ENCODE measurements around the gene SLC4A8.

SLC4A8 gene

GRCh38 chr12:51517800-51518199 lies 93.2 kb downstream of the SLC4A8 start:
- Histone ChIP-seq H3K4ac (ENCODE audit: low read depth in 1 of 2, low read length in 2 of 2) (no peak overlapping the region), H3K18ac (ENCODE audit: low read depth in 1 of 2, low read length in 2 of 2) (no peak overlapping the region), H3K23ac (ENCODE audit: low read length in 2 of 2) (no peak overlapping the region), H3K79me1 (replicated peaks; ENCODE audit: low read length, poor library complexity, severe bottlenecking) (no peaks in the 10 kb centered on the region), H2AFZ (ENCODE audit: low read depth, low read length) (no peak overlapping the region), H4K91ac (ENCODE audit: low read length) (no peak overlapping the region), H3K36me3 (ENCODE audit: control insufficient read depth in 1 of 2, insufficient read depth in 2 of 2, low read depth in 1 of 2, low read length in 2 of 2) (no peaks in the 10 kb centered on the region), H3K4me3 (ENCODE audit: insufficient read depth in 1 of 2, low read depth in 1 of 2, low read length in 2 of 2) (no peak overlapping the region), H2BK12ac (ENCODE audit: low read length in 2 of 2) (no peak overlapping the region), H4K8ac (ENCODE audit: low read length) (no peak overlapping the region), H3K9me3 (ENCODE audit: control insufficient read depth, low read length) (no peaks in the 10 kb centered on the region), H3K9ac (ENCODE audit: low read length) (no peak overlapping the region), H2BK120ac (ENCODE audit: low read depth, low read length) (no peak overlapping the region), H3K4me1 (ENCODE audit: control insufficient read depth, insufficient read depth, low read depth, low read length) (no peaks in the 10 kb centered on the region), H3K4me2 (ENCODE audit: low read length, poor library complexity, severe bottlenecking) (no peak overlapping the region), H2BK15ac (ENCODE audit: low read depth, poor library complexity, severe bottlenecking) (no peak overlapping the region), H2AK5ac (ENCODE audit: low read length, severe bottlenecking) (no peak overlapping the region), H3K27ac (ENCODE audit: low read length, poor library complexity, severe bottlenecking) (no peak overlapping the region), H3K14ac (ENCODE audit: low read length in 2 of 2) (no peak overlapping the region), H3K27me3 (ENCODE audit: control insufficient read depth in 1 of 2, insufficient read depth in 1 of 2, low read length in 2 of 2) (peaks cover 45 to 59% of the 10 kb centered on the region in 2 experiments), H2BK5ac (ENCODE audit: low read depth, low read length, poor library complexity, severe bottlenecking) (no peak overlapping the region)
- no peak for DNase-seq
- WGBS: 49% methylated on average over 4 of the region's 6 CpGs

GRCh38 chr12:51519755-51520154 lies 95.1 kb downstream of the SLC4A8 start:
- H3K79me1 ChIP-seq (replicated peaks; ENCODE audit: low read length, poor library complexity, severe bottlenecking): no peaks in the 10 kb centered on the region
- no peak overlapping the region for H2BK5ac ChIP-seq (ENCODE audit: low read depth, low read length, poor library complexity, severe bottlenecking)
- DNase-seq: no peak
- 75% methylated on average over 2 of the region's 2 CpGs for WGBS
- no peaks in the 10 kb centered on the region for H3K9me3 ChIP-seq (ENCODE audit: control insufficient read depth, low read length)
- H3K14ac ChIP-seq (ENCODE audit: low read length in 2 of 2): no peak overlapping the region
- H3K27me3 ChIP-seq (ENCODE audit: control insufficient read depth in 1 of 2, insufficient read depth in 1 of 2, low read length in 2 of 2): peaks cover 42 to 46% of the 10 kb centered on the region in 2 experiments
- H3K4me2 ChIP-seq (ENCODE audit: low read length, poor library complexity, severe bottlenecking): no peak overlapping the region
- H2BK120ac ChIP-seq (ENCODE audit: low read depth, low read length): no peak overlapping the region
- no peaks in the 10 kb centered on the region for H3K4me1 ChIP-seq (ENCODE audit: control insufficient read depth, insufficient read depth, low read depth, low read length)
- no peaks in the 10 kb centered on the region for H3K36me3 ChIP-seq (ENCODE audit: control insufficient read depth in 1 of 2, insufficient read depth in 2 of 2, low read depth in 1 of 2, low read length in 2 of 2)
- no peak overlapping the region for H3K9ac ChIP-seq (ENCODE audit: low read length)
- no peak overlapping the region for H3K4me3 ChIP-seq (ENCODE audit: insufficient read depth in 1 of 2, low read depth in 1 of 2, low read length in 2 of 2)
- no peak overlapping the region for H2BK15ac ChIP-seq (ENCODE audit: low read depth, poor library complexity, severe bottlenecking)
- H3K4ac ChIP-seq (ENCODE audit: low read depth in 1 of 2, low read length in 2 of 2): no peak overlapping the region
- H2AK5ac ChIP-seq (ENCODE audit: low read length, severe bottlenecking): no peak overlapping the region
- no peak overlapping the region for H4K91ac ChIP-seq (ENCODE audit: low read length)
- no peak overlapping the region for H3K23ac ChIP-seq (ENCODE audit: low read length in 2 of 2)
- H2BK12ac ChIP-seq (ENCODE audit: low read length in 2 of 2): no peak overlapping the region
- H2AFZ ChIP-seq (ENCODE audit: low read depth, low read length): no peak overlapping the region
- no peak overlapping the region for H3K27ac ChIP-seq (ENCODE audit: low read length, poor library complexity, severe bottlenecking)
- H4K8ac ChIP-seq (ENCODE audit: low read length): no peak overlapping the region
- H3K18ac ChIP-seq (ENCODE audit: low read depth in 1 of 2, low read length in 2 of 2): no peak overlapping the region

GRCh38 chr12:51520576-51521325 lies 96.1 kb downstream of the SLC4A8 start:
- Histone ChIP-seq H3K23ac (ENCODE audit: low read length in 2 of 2) (no peak overlapping the region), H2BK5ac (ENCODE audit: low read depth, low read length, poor library complexity, severe bottlenecking) (no peak overlapping the region), H3K9ac (ENCODE audit: low read length) (no peak overlapping the region), H4K8ac (ENCODE audit: low read length) (no peak overlapping the region), H2BK12ac (ENCODE audit: low read length in 2 of 2) (no peak overlapping the region), H3K4me1 (ENCODE audit: control insufficient read depth, insufficient read depth, low read depth, low read length) (no peaks in the 10 kb centered on the region), H3K79me1 (replicated peaks; ENCODE audit: low read length, poor library complexity, severe bottlenecking) (no peaks in the 10 kb centered on the region), H3K4ac (ENCODE audit: low read depth in 1 of 2, low read length in 2 of 2) (no peak overlapping the region), H3K4me2 (ENCODE audit: low read length, poor library complexity, severe bottlenecking) (no peak overlapping the region), H3K27me3 (ENCODE audit: control insufficient read depth in 1 of 2, insufficient read depth in 1 of 2, low read length in 2 of 2) (peaks cover 41 to 42% of the 10 kb centered on the region in 2 experiments), H3K27ac (ENCODE audit: low read length, poor library complexity, severe bottlenecking) (no peak overlapping the region), H3K14ac (ENCODE audit: low read length in 2 of 2) (no peak overlapping the region), H4K91ac (ENCODE audit: low read length) (no peak overlapping the region), H2AFZ (ENCODE audit: low read depth, low read length) (no peak overlapping the region), H2BK15ac (ENCODE audit: low read depth, poor library complexity, severe bottlenecking) (no peak overlapping the region), H3K18ac (ENCODE audit: low read depth in 1 of 2, low read length in 2 of 2) (no peak overlapping the region), H3K4me3 (ENCODE audit: insufficient read depth in 1 of 2, low read depth in 1 of 2, low read length in 2 of 2) (no peak overlapping the region), H2BK120ac (ENCODE audit: low read depth, low read length) (no peak overlapping the region), H3K9me3 (ENCODE audit: control insufficient read depth, low read length) (no peaks in the 10 kb centered on the region), H3K36me3 (ENCODE audit: control insufficient read depth in 1 of 2, insufficient read depth in 2 of 2, low read depth in 1 of 2, low read length in 2 of 2) (no peaks in the 10 kb centered on the region), H2AK5ac (ENCODE audit: low read length, severe bottlenecking) (no peak overlapping the region)
- 68% methylated on average over 13 of the region's 13 CpGs for WGBS
- DNase-seq: no peak

GRCh38 chr12:51521554-51522276 lies 97.1 kb downstream of the SLC4A8 start:
- H3K4me2 ChIP-seq (ENCODE audit: low read length, poor library complexity, severe bottlenecking): no peak overlapping the region
- no peak overlapping the region for H2BK15ac ChIP-seq (ENCODE audit: low read depth, poor library complexity, severe bottlenecking)
- no peaks in the 10 kb centered on the region for H3K36me3 ChIP-seq (ENCODE audit: control insufficient read depth in 1 of 2, insufficient read depth in 2 of 2, low read depth in 1 of 2, low read length in 2 of 2)
- H2AFZ ChIP-seq (ENCODE audit: low read depth, low read length): no peak overlapping the region
- no peak overlapping the region for H3K18ac ChIP-seq (ENCODE audit: low read depth in 1 of 2, low read length in 2 of 2)
- H2BK120ac ChIP-seq (ENCODE audit: low read depth, low read length): no peak overlapping the region
- no peak overlapping the region for H3K27ac ChIP-seq (ENCODE audit: low read length, poor library complexity, severe bottlenecking)
- H3K4ac ChIP-seq (ENCODE audit: low read depth in 1 of 2, low read length in 2 of 2): no peak overlapping the region
- H4K8ac ChIP-seq (ENCODE audit: low read length): no peak overlapping the region
- WGBS: 92% methylated on average over 9 of the region's 9 CpGs
- peaks cover 32 to 34% of the 10 kb centered on the region in 2 experiments for H3K27me3 ChIP-seq (ENCODE audit: control insufficient read depth in 1 of 2, insufficient read depth in 1 of 2, low read length in 2 of 2)
- no peak overlapping the region for H2BK12ac ChIP-seq (ENCODE audit: low read length in 2 of 2)
- no peak overlapping the region for H3K9ac ChIP-seq (ENCODE audit: low read length)
- H4K91ac ChIP-seq (ENCODE audit: low read length): no peak overlapping the region
- H3K79me1 ChIP-seq (replicated peaks; ENCODE audit: low read length, poor library complexity, severe bottlenecking): no peaks in the 10 kb centered on the region
- no peak overlapping the region for H3K23ac ChIP-seq (ENCODE audit: low read length in 2 of 2)
- H3K4me3 ChIP-seq (ENCODE audit: insufficient read depth in 1 of 2, low read depth in 1 of 2, low read length in 2 of 2): no peak overlapping the region
- no peak overlapping the region for H2AK5ac ChIP-seq (ENCODE audit: low read length, severe bottlenecking)
- H3K14ac ChIP-seq (ENCODE audit: low read length in 2 of 2): no peak overlapping the region
- H3K4me1 ChIP-seq (ENCODE audit: control insufficient read depth, insufficient read depth, low read depth, low read length): no peaks in the 10 kb centered on the region
- H3K9me3 ChIP-seq (ENCODE audit: control insufficient read depth, low read length): no peaks in the 10 kb centered on the region
- no peak overlapping the region for H2BK5ac ChIP-seq (ENCODE audit: low read depth, low read length, poor library complexity, severe bottlenecking)
- DNase-seq: no peak
